ENCODE data around the gene TMEM131.
A peak's percentile ranks its signal among the peaks of the same experiment; 100 is the strongest.

TMEM131 gene

GRCh38 chr2:97963880-97964279 is 31.9 kb downstream of the TMEM131 start:
- H3K9me3 ChIP-seq (ENCODE audit: insufficient read depth, low read length, severe bottlenecking), result no peaks in the 10 kb centered on the region
- TF ChIP-seq CTCF (IDR thresholded peaks at IDR 0.05; ENCODE audit: borderline replicate concordance, extremely low read depth, low read length, poor library complexity, severe bottlenecking) (no peak), EZH2 (IDR thresholded peaks at IDR 0.05; ENCODE audit: borderline replicate concordance, low read depth, low read length, severe bottlenecking) (no peak)
- H3K4me1 ChIP-seq (ENCODE audit: insufficient read depth, low read length), result no peaks in the 10 kb centered on the region
- H3K4me3 ChIP-seq (ENCODE audit: low read depth in 1 of 2, low read length in 2 of 2), result no peak overlapping the region
- no peak for ATAC-seq (ENCODE audit: insufficient read depth, low read depth)
- H3K79me2 ChIP-seq (ENCODE audit: insufficient read depth, low read length), result peaks cover 87% of the 10 kb centered on the region
- no peak overlapping the region for H3K27ac ChIP-seq (ENCODE audit: low read length)
- peaks cover 46% of the 10 kb centered on the region for H4K20me1 ChIP-seq (ENCODE audit: insufficient read depth, low read length)
- H3K36me3 ChIP-seq (ENCODE audit: insufficient read depth, low read length), result no peaks in the 10 kb centered on the region
- H2AFZ ChIP-seq (ENCODE audit: low read depth, low read length), result no peak overlapping the region
- no peaks in the 10 kb centered on the region for H3K27me3 ChIP-seq (ENCODE audit: insufficient read depth, low read length, poor library complexity)
- no peak overlapping the region for H3K9ac ChIP-seq (ENCODE audit: low read depth, low read length)
- DNase-seq, result no peak
- no peak overlapping the region for H3K4me2 ChIP-seq (ENCODE audit: insufficient read depth, low read length)

- Histone ChIP-seq H3K9me3 (ENCODE audit: insufficient read depth, low read length, severe bottlenecking) (no peaks in the 10 kb centered on the region), H3K36me3 (ENCODE audit: insufficient read depth, low read length) (no peaks in the 10 kb centered on the region), H3K79me2 (ENCODE audit: insufficient read depth, low read length) (peaks cover 88% of the 10 kb centered on the region), H2AFZ (ENCODE audit: low read depth, low read length) (no peak overlapping the region), H3K9ac (ENCODE audit: low read depth, low read length) (no peak overlapping the region), H3K4me2 (ENCODE audit: insufficient read depth, low read length) (no peak overlapping the region), H3K27ac (ENCODE audit: low read length) (no peak overlapping the region), H4K20me1 (ENCODE audit: insufficient read depth, low read length) (peaks cover 48% of the 10 kb centered on the region), H3K4me3 (ENCODE audit: low read depth in 1 of 2, low read length in 2 of 2) (no peak overlapping the region), H3K4me1 (ENCODE audit: insufficient read depth, low read length) (peaks cover 6% of the 10 kb centered on the region; the same call in 1 of the 2 replicates), H3K27me3 (ENCODE audit: insufficient read depth, low read length, poor library complexity) (no peaks in the 10 kb centered on the region)
- DNase-seq, result no peak
- TF ChIP-seq CTCF (IDR thresholded peaks at IDR 0.05; ENCODE audit: borderline replicate concordance, extremely low read depth, low read length, poor library complexity, severe bottlenecking) (no peak), EZH2 (IDR thresholded peaks at IDR 0.05; ENCODE audit: borderline replicate concordance, low read depth, low read length, severe bottlenecking) (no peak)
- ATAC-seq (ENCODE audit: insufficient read depth, low read depth), result no peak
Observed at GRCh38 chr2:97963079-97963406, 32.7 kb downstream of the TMEM131 start.

GRCh38 chr2:97961534-97961933 is 34.2 kb downstream of the TMEM131 start:
- H3K4me3 ChIP-seq (ENCODE audit: low read depth in 1 of 2, low read length in 2 of 2), result no peak overlapping the region
- H3K36me3 ChIP-seq (ENCODE audit: insufficient read depth, low read length), result no peaks in the 10 kb centered on the region
- H3K9me3 ChIP-seq (ENCODE audit: insufficient read depth, low read length, severe bottlenecking), result no peaks in the 10 kb centered on the region
- peaks cover 83% of the 10 kb centered on the region for H3K79me2 ChIP-seq (ENCODE audit: insufficient read depth, low read length)
- H2AFZ ChIP-seq (ENCODE audit: low read depth, low read length), result no peak overlapping the region
- no peak for TF ChIP-seq EZH2 (IDR thresholded peaks at IDR 0.05; ENCODE audit: borderline replicate concordance, low read depth, low read length, severe bottlenecking)
- no peak for TF ChIP-seq CTCF (IDR thresholded peaks at IDR 0.05; ENCODE audit: borderline replicate concordance, extremely low read depth, low read length, poor library complexity, severe bottlenecking)
- no peaks in the 10 kb centered on the region for H3K27me3 ChIP-seq (ENCODE audit: insufficient read depth, low read length, poor library complexity)
- H3K4me1 ChIP-seq (ENCODE audit: insufficient read depth, low read length), result peaks cover 12% of the 10 kb centered on the region; the same call in 1 of the 2 replicates
- no peak for ATAC-seq (ENCODE audit: insufficient read depth, low read depth)
- no peak overlapping the region for H3K27ac ChIP-seq (ENCODE audit: low read length)
- H3K4me2 ChIP-seq (ENCODE audit: insufficient read depth, low read length), result no peak overlapping the region
- no peak for DNase-seq
- peaks cover 46% of the 10 kb centered on the region for H4K20me1 ChIP-seq (ENCODE audit: insufficient read depth, low read length)
- no peak overlapping the region for H3K9ac ChIP-seq (ENCODE audit: low read depth, low read length)

- no peaks in the 10 kb centered on the region for H3K27me3 ChIP-seq (ENCODE audit: insufficient read depth, low read length, poor library complexity)
- H3K9me3 ChIP-seq (ENCODE audit: insufficient read depth, low read length, severe bottlenecking), result no peaks in the 10 kb centered on the region
- peaks cover 27% of the 10 kb centered on the region; the same call in 1 of the 2 replicates for H4K20me1 ChIP-seq (ENCODE audit: insufficient read depth, low read length)
- ATAC-seq (ENCODE audit: insufficient read depth, low read depth) (peak; percentile 62), DNase-seq (no peak)
- peaks cover 12% of the 10 kb centered on the region; the same call in 1 of the 2 replicates for H3K4me1 ChIP-seq (ENCODE audit: insufficient read depth, low read length)
- TF ChIP-seq EZH2 (IDR thresholded peaks at IDR 0.05; ENCODE audit: borderline replicate concordance, low read depth, low read length, severe bottlenecking), result no peak
- no peak for TF ChIP-seq CTCF (IDR thresholded peaks at IDR 0.05; ENCODE audit: borderline replicate concordance, extremely low read depth, low read length, poor library complexity, severe bottlenecking)
- H2AFZ ChIP-seq (ENCODE audit: low read depth, low read length), result no peak overlapping the region
- H3K4me3 ChIP-seq (ENCODE audit: low read depth in 1 of 2, low read length in 2 of 2), result no peak overlapping the region
- H3K27ac ChIP-seq (ENCODE audit: low read length), result no peak overlapping the region
- no peaks in the 10 kb centered on the region for H3K36me3 ChIP-seq (ENCODE audit: insufficient read depth, low read length)
- peaks cover 85% of the 10 kb centered on the region for H3K79me2 ChIP-seq (ENCODE audit: insufficient read depth, low read length)
- no peak overlapping the region for H3K9ac ChIP-seq (ENCODE audit: low read depth, low read length)
- no peak overlapping the region for H3K4me2 ChIP-seq (ENCODE audit: insufficient read depth, low read length)
Observed at GRCh38 chr2:97958184-97958583, 37.6 kb downstream of the TMEM131 start.

Measured in DND-41 (cell line).